ENCODE measurements around the gene HIF3A. TPM values are rescaled to one million over a fixed set of nuclear protein-coding genes. Genes with fewer than 3 reads are reported as not detected.

Gene HIF3A
- total RNA-seq, 2 donors from 2014 or later: 41.6 to 71.9 TPM

GRCh38 chr19:46361915-46362314 lies 65.1 kb downstream of the HIF3A start:
- no peak overlapping the region for H3K4me3 Mint-ChIP-seq
- TF ChIP-seq CTCF (conservative IDR thresholded peaks at IDR 0.05): no peak
- Histone ChIP-seq H3K4me3 (ENCODE audit: low read length) (no peak overlapping the region), H3K36me3 (ENCODE audit: control insufficient read depth, insufficient read depth, low read length) (peaks cover 75% of the 10 kb centered on the region), H3K9me3 (ENCODE audit: control insufficient read depth, low read length) (no peaks in the 10 kb centered on the region), H3K27ac (ENCODE audit: low read depth, low read length) (no peak overlapping the region), H3K9ac (ENCODE audit: extremely low read depth, low read length, poor library complexity, severe bottlenecking) (no peak overlapping the region), H3K4me1 (ENCODE audit: control insufficient read depth, insufficient read depth, low read length) (peaks cover 7% of the 10 kb centered on the region), H3K27me3 (ENCODE audit: control insufficient read depth, insufficient read depth, low read length, poor library complexity, severe bottlenecking) (no peaks in the 10 kb centered on the region)
- H3K4me1 Mint-ChIP-seq: peaks cover 19% of the 10 kb centered on the region
- 100% methylated on average over 2 of the region's 2 CpGs; no CpG with 5 or more reads in 1 of the 2 experiments for WGBS, 2 experiments (ENCODE audit: insufficient coverage in 1 of 2, insufficient read length in 1 of 2)
- no peaks in the 10 kb centered on the region for H3K9me3 Mint-ChIP-seq
- H3K36me3 Mint-ChIP-seq (ENCODE audit: low read depth): peaks cover 48% of the 10 kb centered on the region
- no peaks in the 10 kb centered on the region for H3K27me3 Mint-ChIP-seq (ENCODE audit: insufficient read depth)
- DNase-seq: no peak
- H3K27ac Mint-ChIP-seq: no peak overlapping the region

DNA sequence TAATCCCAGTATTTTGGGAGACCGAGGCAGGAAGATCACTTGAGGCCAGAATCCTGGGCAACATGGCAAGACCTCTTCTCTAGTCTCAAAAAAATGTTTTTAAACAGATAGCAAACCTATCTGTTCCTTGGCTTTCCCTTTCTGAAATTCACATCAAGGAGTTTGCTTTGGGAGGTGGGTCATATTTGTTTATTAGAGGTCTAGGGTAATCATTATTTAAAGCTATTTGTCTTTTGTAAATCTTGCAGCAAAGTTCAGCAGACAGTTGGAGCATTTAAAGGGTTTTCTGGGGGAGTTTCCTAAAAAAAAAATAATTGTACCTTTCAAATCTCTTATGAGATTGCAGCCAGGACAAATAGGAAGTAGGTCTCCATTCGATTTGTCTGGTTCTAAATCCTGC lies 67.5 kb downstream of the HIF3A start:
- Mint-ChIP-seq H3K4me1 (no peaks in the 10 kb centered on the region), H3K9me3 (no peaks in the 10 kb centered on the region), H3K27ac (no peak overlapping the region), H3K36me3 (ENCODE audit: low read depth) (peaks cover 40% of the 10 kb centered on the region), H3K4me3 (no peak overlapping the region), H3K27me3 (ENCODE audit: insufficient read depth) (no peaks in the 10 kb centered on the region)
- no peaks in the 10 kb centered on the region for H3K27me3 ChIP-seq (ENCODE audit: control insufficient read depth, insufficient read depth, low read length, poor library complexity, severe bottlenecking)
- no peak overlapping the region for H3K4me3 ChIP-seq (ENCODE audit: low read length)
- no peaks in the 10 kb centered on the region for H3K9me3 ChIP-seq (ENCODE audit: control insufficient read depth, low read length)
- DNase-seq: no peak
- no peaks in the 10 kb centered on the region for H3K4me1 ChIP-seq (ENCODE audit: control insufficient read depth, insufficient read depth, low read length)
- no peak overlapping the region for H3K9ac ChIP-seq (ENCODE audit: extremely low read depth, low read length, poor library complexity, severe bottlenecking)
- no peak for TF ChIP-seq CTCF (conservative IDR thresholded peaks at IDR 0.05)
- peaks cover 67% of the 10 kb centered on the region for H3K36me3 ChIP-seq (ENCODE audit: control insufficient read depth, insufficient read depth, low read length)
- 94 to 100% methylated on average over 2 of the region's 2 CpGs for WGBS, 2 experiments (ENCODE audit: insufficient coverage in 1 of 2, insufficient read length in 1 of 2)
- H3K27ac ChIP-seq (ENCODE audit: low read depth, low read length): no peak overlapping the region

DNA sequence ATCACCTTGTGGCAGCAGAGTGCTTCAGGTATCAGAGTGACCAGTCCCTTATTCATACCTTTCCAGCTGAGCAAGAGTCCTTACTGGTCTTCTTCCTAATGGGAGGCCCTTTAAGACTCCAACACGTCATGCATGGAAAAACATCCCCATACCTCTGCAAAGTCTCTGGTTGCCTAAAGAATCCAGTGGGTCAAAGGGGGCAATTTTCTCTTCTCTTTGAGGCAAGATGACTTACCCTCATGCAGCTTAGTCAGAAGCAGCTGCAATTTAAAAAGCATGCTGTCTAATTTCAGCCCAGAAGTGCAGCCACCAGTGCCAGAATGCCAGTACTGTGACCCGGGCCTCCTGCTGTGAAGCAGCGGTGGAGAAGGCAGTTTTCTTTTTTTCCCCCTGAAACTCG lies 68.7 kb downstream of the HIF3A start:
- Histone ChIP-seq H3K4me3 (ENCODE audit: low read length) (no peak overlapping the region), H3K4me1 (ENCODE audit: control insufficient read depth, insufficient read depth, low read length) (no peaks in the 10 kb centered on the region), H3K27me3 (ENCODE audit: control insufficient read depth, insufficient read depth, low read length, poor library complexity, severe bottlenecking) (no peaks in the 10 kb centered on the region), H3K27ac (ENCODE audit: low read depth, low read length) (no peak overlapping the region), H3K9me3 (ENCODE audit: control insufficient read depth, low read length) (no peaks in the 10 kb centered on the region), H3K36me3 (ENCODE audit: control insufficient read depth, insufficient read depth, low read length) (peaks cover 61% of the 10 kb centered on the region), H3K9ac (ENCODE audit: extremely low read depth, low read length, poor library complexity, severe bottlenecking) (no peak overlapping the region)
- no peaks in the 10 kb centered on the region for H3K27me3 Mint-ChIP-seq (ENCODE audit: insufficient read depth)
- H3K4me1 Mint-ChIP-seq: no peaks in the 10 kb centered on the region
- no peak for TF ChIP-seq CTCF (conservative IDR thresholded peaks at IDR 0.05)
- no peak overlapping the region for H3K27ac Mint-ChIP-seq
- peak; percentile 33 for DNase-seq
- H3K4me3 Mint-ChIP-seq: no peak overlapping the region
- 83 to 86% methylated on average over 1 to 3 of the region's 4 CpGs for whole genome bisulfite sequencing, 2 experiments (ENCODE audit: insufficient coverage in 1 of 2, insufficient read length in 1 of 2)
- H3K9me3 Mint-ChIP-seq: no peaks in the 10 kb centered on the region
- peaks cover 38% of the 10 kb centered on the region for H3K36me3 Mint-ChIP-seq (ENCODE audit: low read depth)

All from endodermal cell (in vitro differentiated cells).